GM21737 (cell line): ENCODE results near the gene TMCO1.
"Not testable (repeated sequence)": the region's sequence is repeated elsewhere in the genome, so short reads cannot be mapped to it uniquely, and the experiment has no call there.

ENCODE experiments used
- ATAC-seq: cut with Tn5 transposase; IDR thresholded peaks from one replicate; pipeline ENCODE4 v1.9.1; 2021; ENCODE audit warnings: mild to moderate bottlenecking, moderate library complexity; ENCODE audit not compliant: unreplicated experiment

Gene TMCO1

GRCh38 chr1:165688046-165688445 is 80.6 kb downstream of the TMCO1 start:
- ATAC-seq, result no peak

- no peak for ATAC-seq
Measured at GRCh38 chr1:165686971-165687433, 81.7 kb downstream of the TMCO1 start.

- ATAC-seq, result no peak
Measured at GRCh38 chr1:165686121-165686970, 82.3 kb downstream of the TMCO1 start.

- ATAC-seq, result no peak
Measured at GRCh38 chr1:165683848-165684485, 84.7 kb downstream of the TMCO1 start.

GRCh38 chr1:165680773-165681172 is 87.9 kb downstream of the TMCO1 start:
- not testable (repeated sequence) for ATAC-seq

- ATAC-seq, result no peak
Measured at GRCh38 chr1:165680303-165680702, 88.4 kb downstream of the TMCO1 start.

GRCh38 chr1:165679282-165680036 is 89.2 kb downstream of the TMCO1 start:
- no peak for ATAC-seq

GRCh38 chr1:165678509-165678908 is 90.2 kb downstream of the TMCO1 start:
- no peak for ATAC-seq
